Mononuclear cell (primary cell): ENCODE results near the gene GTF3C6. TPM values are rescaled to one million over a fixed set of nuclear protein-coding genes. Genes with fewer than 3 reads are reported as not detected.
"Not testable (repeated sequence)": the region's sequence is repeated elsewhere in the genome, so short reads cannot be mapped to it uniquely, and the experiment has no call there.

ENCODE experiments used
- H3K27me3 ChIP-seq: 2 replicates; pipeline ENCODE4 v1.6.0; 2011; ENCODE audit warnings: low read length, control low read depth; ENCODE audit not compliant: insufficient read depth
- H3K4me1 ChIP-seq: 2 replicates; pipeline ENCODE4 v1.5.1; 2011; ENCODE audit warnings: mild to moderate bottlenecking, low read length, control low read depth; ENCODE audit not compliant: insufficient read depth
- H3K4me3 ChIP-seq: 2 replicates; pipeline ENCODE4 v1.5.1; 2011; ENCODE audit warnings: mild to moderate bottlenecking, low read length, moderate library complexity
- H3K9me3 ChIP-seq: 2 replicates; pipeline ENCODE4 v1.5.1; 2011; ENCODE audit warnings: low read depth, mild to moderate bottlenecking, control low read depth, low read length
- total RNA-seq: library from RNA; depleted of rRNA; stranded (reverse); fragments of >200 nt; gene quantifications from one replicate; pipeline ENCODE4 v1.2.3, GENCODE V29; 2012

Gene GTF3C6
- total RNA-seq, 1 donor: 16.5 TPM

GRCh38 chr6:111011360-111012142 is 53.0 kb downstream of the GTF3C6 start:
- no peaks in the 10 kb centered on the region for H3K27me3 ChIP-seq
- H3K4me1 ChIP-seq: no peaks in the 10 kb centered on the region

GRCh38 chr6:111012143-111012452 is 53.6 kb downstream of the GTF3C6 start:
- Histone ChIP-seq H3K4me3 (no peak overlapping the region), H3K27me3 (no peaks in the 10 kb centered on the region), H3K9me3 (no peaks in the 10 kb centered on the region), H3K4me1 (no peaks in the 10 kb centered on the region)

More at GRCh38 chr6:111011360-111012142, 53.0 kb downstream of the GTF3C6 start:
- Histone ChIP-seq H3K4me3 (no peak overlapping the region), H3K9me3 (no peaks in the 10 kb centered on the region)

- not testable (repeated sequence) for H3K9me3 ChIP-seq, H3K4me3 ChIP-seq, H3K4me1 ChIP-seq, H3K27me3 ChIP-seq
Measured at GRCh38 chr6:111012520-111012919, 54.0 kb downstream of the GTF3C6 start.

- no peak overlapping the region for H3K4me3 ChIP-seq
- H3K27me3 ChIP-seq: no peaks in the 10 kb centered on the region
- no peaks in the 10 kb centered on the region for H3K4me1 ChIP-seq
- H3K9me3 ChIP-seq: no peaks in the 10 kb centered on the region
Measured at GRCh38 chr6:111013144-111013915, 54.8 kb downstream of the GTF3C6 start.

GRCh38 chr6:111015389-111016124 is 57.1 kb downstream of the GTF3C6 start:
- Histone ChIP-seq H3K4me3 (no peak overlapping the region), H3K27me3 (no peaks in the 10 kb centered on the region), H3K9me3 (no peaks in the 10 kb centered on the region), H3K4me1 (no peaks in the 10 kb centered on the region)

GRCh38 chr6:111017241-111017640 is 58.7 kb downstream of the GTF3C6 start:
- not testable (repeated sequence) for H3K4me3 ChIP-seq, H3K9me3 ChIP-seq, H3K27me3 ChIP-seq, H3K4me1 ChIP-seq

Other genes starting within 250 kb of the GTF3C6 start
- gene CDK19, start 143.2 kb upstream of the GTF3C6 start, total RNA-seq: 7.9 TPM
- gene AMD1, start 83.9 kb upstream of the GTF3C6 start, total RNA-seq: 245 TPM
- 5.7 TPM for gene RPF2, start 23.3 kb downstream of the GTF3C6 start, total RNA-seq
- 11.2 TPM for gene SLC16A10, start 128.8 kb downstream of the GTF3C6 start, total RNA-seq